Lung microvascular endothelial cell (primary cell): ENCODE results near the gene TRIM33. TPM values are rescaled to one million over a fixed set of nuclear protein-coding genes. Genes with fewer than 3 reads are reported as not detected.
"Not testable (repeated sequence)": the region's sequence is repeated elsewhere in the genome, so short reads cannot be mapped to it uniquely, and the experiment has no call there.

Experiments
- DNase-seq, 2 donors: peaks; one replicate each; pipeline versions ENCODE4 v3.0.0 to v3.0.0-alpha.2; 2010; ENCODE audit warnings: low read depth in 2 of 2
- total RNA-seq: library from RNA; depleted of rRNA; stranded (reverse); fragments of >200 nt; gene quantifications from 2 replicates; pipeline ENCODE4 v1.2.1, GENCODE V29; 2014

Gene TRIM33
- total RNA-seq, 1 donor from 2014 or later = 20.8 TPM

DNA sequence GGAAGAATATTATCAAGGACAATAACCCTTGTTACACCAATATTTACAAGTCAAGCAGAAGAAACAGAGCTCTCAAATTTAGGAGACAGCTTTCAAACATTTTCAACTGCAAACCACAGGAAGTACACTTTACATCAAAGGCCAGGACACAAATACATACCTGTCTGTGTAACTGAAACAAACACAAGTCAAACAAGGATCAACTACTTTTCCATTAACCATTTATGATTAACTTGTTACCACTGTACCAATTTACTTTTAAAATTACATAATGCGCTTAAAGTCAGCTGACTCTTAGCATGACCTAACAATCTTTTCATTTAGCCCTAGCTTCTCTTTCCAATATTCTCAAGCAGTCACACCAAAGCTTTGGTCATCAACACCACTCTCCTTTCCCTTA, 43.5 kb downstream of the TRIM33 start:
- no peak for DNase-seq

DNA sequence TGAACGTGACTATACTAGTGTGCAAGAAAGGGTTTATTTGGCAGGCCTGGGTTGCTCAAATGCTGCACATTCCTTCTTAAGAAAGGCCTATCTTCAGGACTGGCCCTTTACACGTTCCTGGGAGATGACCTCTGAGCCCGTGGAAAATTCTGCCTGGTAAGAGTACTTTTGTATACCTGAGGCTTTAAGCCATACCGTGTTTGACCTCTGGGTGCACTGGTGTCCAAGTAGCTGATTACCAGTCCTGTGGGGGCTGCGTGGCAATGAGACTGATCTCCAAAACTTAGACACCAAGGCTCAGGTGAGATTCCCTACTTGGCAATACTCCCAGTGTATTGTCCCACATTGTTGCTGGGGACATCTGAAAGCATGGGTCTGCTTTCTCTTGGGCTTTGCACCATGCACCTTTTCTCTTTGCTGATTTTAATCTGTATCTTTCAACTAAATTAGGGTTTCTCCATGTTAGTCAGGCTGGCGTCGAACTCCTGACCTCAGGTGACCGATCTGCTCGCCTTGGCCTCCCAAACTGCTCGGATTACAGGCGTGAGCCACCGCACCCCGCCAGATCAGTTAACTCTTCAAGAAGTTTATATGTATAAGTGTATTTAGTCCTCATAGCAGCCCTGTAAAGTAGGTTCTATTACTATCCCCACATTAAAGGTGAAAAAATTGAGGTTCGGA, 44.5 kb downstream of the TRIM33 start:
- DNase-seq = no peak

DNA sequence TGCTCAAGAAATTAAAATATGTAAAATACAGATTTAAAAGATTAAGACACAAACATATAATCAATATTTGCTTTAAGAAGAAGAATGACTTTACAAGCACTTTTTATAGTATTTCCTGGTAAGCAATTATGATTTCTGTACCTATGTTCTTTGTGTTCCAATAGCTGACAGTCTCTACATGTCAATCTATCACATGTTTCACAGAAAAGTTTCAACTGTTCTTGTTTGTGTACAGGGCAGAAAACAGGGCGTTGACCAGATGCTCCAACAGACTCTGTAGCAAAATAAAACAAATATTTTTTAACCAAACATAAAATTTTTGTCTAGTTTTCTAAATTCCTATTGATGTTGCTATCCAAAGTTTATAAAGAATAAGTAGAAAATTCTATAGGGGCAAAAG, 48.0 kb downstream of the TRIM33 start:
- no peak for DNase-seq

DNA sequence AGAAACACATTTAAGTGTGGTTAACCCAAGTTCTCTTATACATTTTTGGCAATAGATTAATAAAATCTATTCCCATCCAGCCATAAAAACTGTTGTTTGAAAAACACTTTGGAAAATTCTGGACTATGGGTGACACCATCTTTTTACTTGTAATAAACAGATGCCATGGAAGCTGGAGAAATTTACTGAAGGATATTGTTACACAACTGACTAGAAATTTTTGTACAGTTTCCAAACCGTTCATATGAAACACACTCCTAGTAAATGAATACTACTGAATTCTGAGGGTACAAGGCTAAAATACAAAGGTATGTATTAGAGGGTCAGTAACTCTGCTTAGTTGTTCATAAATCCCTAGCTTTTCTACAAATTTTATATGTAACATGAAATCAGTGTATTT, 48.7 kb downstream of the TRIM33 start:
- DNase-seq = no peak

DNA sequence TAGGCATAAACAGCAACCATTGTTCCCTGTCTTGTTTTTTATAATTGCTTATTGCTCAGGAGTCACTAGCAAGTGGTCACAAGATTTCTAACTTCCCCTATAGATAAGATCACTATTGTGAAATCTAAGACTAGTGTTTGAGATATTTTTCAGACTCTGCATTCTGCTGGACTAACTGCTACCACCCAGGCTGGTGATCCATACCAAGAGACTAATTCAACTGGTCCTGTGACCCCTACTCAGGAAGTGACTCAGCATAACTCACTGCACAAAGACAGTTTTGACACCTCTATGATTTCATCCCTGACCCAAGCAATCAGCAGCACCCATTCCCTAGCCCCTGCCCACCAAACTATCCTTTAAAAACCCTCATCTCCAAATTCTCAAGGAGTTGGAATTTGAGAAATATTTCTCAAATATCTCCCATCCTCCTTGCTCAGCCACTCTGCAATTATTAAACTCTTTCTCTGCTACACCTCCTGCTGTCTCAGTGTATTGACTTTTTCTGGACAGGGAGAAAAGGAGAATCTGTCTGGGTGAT, 52.7 kb downstream of the TRIM33 start:
- DNase-seq = peak; percentile 11 to 80

DNA sequence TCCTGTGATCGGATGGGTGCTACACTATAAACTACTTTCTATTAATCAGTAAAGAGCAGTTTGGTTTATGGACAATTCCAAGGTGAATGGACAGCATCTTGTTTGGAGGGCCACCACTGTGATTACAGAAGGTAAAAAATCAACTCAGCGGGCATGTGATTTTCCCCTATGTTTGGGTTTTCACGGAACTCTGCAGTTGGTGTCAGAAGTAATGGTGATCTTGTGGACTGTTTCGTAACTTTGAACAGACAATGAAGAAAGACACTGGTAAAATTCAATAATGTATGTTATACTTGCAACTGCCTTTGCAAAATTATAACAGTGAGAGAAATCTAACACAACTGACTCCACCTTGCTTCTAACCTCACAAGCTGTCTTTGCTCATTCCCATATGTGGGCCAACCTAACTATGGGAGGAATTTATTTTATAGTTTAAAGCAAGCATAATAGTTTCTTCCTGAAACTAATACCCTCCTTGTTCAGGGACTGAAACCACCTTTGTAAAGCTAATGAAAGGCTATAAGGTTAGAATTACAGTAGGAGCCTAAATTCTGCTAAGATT, 53.2 kb downstream of the TRIM33 start:
- DNase-seq = no peak

DNA sequence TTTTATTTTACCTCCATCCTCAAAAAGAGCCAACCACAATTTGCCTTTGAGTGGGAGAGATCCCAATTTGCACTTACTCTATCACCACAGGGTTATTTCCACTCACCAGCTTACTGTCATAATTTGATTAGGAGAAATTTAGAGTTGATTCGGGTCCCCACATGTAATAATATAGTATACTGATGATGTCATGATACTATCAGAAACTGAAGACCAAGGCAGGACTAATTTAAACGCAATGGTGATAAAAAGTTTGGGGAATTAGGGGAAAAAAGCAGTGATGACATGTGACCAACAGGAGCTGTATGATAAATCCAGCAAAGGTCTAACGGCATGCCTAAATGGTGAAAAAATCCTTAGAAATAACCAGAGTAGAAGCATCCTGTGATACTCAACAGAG, 54.4 kb downstream of the TRIM33 start:
- DNase-seq = no peak

DNA sequence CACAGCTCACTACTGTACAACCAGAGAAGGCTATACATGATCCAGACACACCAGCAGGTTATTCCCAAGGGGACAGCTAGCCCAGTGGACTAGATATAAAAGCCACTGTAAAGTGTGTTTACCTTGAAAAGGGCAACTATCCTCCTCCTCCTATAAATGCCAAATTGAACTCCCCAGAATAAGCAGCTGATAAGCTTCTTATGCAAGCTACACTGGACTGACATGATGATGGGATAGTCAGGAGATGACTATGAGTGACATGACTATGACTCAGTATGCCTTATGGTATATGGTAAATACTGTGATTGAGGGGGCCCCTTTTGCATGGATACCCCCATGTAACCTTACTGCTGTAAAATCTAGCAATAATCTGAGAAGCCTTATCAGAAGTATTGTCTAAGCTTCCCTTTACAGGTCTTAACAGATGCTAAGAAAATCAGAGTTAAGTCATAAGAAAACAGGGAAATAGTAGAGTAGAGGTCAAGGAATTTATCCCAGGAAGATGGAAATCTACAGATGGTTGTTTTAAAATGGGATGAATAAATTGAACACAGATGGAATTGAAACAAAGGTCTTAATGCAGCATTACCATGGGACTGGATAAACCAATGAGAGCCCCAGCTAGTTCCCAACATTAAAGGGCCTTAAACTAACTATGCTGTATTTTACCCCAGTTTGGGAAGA, 55.8 kb downstream of the TRIM33 start:
- no peak for DNase-seq

DNA sequence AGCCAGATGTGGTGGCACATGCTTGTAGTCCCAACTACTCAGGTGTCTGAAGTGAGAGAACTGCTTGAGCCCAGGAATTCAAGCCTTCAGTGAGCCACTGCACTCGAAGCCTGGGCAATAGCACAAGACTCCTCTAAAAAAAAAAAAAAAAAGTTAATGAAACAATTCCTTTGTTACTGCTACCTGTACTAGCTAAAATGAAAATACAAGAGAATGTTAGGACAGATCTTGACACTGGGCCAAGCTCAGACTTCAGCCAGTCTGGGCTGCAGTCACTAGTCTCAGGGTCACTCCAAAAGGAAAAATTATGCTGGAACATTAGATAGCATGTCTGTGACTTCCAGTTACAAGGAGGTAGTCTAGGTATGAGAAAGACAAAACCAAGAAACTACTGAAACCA, 56.5 kb downstream of the TRIM33 start:
- no peak for DNase-seq

DNA sequence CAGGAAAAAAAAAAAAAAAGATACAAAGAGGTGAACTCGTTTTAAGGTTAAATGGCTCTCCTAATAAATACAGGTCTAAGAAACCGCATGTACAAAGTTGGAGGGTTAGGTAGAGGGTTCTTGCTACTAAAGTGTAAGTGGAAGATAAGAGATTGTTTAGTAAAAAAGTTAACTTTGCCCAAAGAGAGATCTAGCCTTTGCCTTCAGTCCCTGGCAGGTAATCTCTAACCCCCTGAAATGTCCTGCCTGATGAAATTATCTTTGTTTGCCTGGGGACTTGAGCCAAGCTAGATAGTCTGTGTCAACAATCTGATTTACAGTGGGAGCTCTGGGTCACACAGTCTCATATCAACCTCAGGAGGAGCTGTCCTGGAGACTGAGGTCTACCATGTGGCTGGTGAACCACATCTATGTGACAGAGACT, 57.6 kb downstream of the TRIM33 start:
- DNase-seq = no peak

DNA sequence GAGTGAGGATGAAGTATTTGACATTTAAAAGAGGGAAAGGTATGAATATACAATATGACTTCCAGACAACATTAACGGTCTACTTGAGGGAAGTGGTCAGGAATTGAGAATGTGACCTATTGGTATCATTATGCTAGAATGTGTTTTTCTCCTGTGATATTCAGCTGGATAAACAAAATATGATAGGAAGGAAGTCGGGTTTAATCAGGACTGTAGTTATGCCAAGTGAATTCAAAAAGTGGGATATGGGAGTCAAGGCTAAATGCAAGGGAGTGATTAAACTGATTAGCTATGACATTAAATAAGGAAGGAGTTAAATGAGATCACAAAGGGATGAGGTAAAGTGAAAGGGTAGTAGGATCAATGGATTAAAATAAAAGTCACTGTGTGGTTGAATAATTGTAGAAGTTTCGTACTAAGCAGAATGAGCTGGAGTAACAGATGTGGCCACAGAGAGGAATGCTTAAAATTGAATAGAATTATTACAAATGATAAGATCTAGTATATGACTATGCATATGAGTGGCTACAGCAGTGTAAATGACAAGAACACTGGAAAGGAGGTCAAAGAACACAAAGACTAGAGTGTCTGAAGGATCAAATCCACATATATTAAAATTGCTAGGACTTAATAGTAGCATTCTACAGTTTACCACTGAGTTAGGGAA, 62.5 kb downstream of the TRIM33 start:
- DNase-seq = peak; percentile 36 to 65

DNA sequence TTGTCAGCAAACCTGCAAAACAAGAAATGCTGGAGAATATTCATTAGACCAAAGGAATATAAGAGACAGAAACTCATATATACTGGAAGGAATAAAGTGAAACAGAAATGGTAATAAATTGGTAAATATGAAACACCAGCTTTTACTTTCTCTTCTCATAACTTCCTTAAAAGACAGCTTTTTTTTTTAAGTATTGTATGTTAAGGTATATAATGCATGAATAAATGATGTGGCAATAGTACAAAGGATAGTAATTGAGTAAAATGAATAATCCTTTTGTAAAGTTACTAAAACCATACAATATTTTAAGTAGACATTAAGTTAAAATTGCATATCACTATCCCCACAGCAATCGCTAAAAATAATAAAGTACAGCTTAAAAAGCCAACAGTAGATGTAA, 64.8 kb downstream of the TRIM33 start:
- DNase-seq = no peak

DNA sequence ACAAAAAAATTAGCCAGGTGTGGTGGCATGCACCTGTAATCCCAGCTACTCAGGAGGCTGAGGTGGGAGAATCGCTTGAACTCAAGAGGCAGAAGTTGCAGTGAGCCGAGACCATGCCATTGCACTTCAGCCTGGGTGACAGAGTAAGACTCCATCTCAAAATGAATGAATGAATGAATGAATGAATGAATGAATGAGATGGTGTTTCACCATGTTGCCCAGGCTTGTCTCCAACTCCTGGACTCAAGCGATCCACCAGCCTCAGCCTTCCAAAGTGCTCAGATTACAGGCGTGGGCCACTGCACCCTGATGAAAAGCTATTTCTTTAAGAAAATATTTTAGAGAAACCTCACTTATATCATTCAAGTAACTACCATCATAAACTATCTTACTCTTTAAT, 67.8 kb downstream of the TRIM33 start:
- not testable (repeated sequence) for DNase-seq

DNA sequence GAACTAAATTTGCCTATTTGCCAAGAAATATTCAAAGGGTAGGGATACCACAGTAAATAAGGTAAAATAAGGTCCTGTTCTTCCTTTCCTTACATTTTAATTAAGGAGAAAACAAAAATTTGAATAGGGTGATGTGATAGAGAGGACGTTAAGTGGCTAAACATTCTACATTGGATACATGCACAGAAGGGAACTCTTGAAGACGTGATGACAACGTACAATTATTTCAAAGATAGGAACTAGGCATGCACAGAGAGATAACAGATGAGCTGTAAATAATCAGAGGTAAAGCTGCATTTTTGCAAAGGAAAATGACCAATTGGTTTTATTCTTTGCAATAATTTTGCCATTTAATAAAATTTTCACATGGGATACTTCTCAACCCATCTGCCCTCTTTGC, 69.7 kb downstream of the TRIM33 start:
- no peak for DNase-seq

DNA sequence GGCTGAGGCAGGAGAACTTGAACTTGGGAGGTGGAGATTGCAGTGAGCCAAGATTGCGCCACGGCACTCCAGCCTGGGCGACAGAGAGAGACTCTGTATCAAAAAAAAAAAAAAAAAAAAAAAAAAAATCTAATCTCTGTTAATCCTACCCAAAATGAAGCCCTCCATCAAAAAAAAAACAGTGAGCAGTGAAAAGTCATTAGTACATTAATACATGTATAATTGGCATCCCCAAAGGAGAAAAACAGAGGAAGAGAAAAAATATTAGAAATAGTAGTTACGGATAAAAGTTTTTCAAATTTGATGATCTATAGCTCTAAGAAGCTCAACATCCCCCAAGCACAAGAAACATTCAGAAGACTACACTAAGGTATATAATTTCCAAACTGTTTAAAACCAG, 71.6 kb downstream of the TRIM33 start:
- no peak for DNase-seq

DNA sequence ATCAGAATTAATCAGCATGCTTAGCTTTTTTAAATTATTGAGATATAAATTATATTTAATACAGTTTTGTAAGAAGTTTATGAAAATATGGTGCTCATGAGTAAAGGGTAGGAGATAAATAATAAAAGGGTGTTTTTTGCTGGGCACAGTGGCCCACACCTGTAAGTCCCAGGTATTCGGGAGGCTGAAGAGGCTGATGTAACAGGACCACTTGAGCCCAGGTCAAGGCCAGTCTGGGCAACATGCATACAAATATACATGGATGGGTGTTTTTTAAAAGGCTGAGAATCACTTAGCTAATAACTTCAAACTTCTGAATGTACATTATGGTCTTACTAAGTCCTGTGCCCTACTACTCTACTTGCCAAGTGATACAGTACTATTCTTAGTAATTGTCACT, 73.2 kb downstream of the TRIM33 start:
- no peak for DNase-seq

DNA sequence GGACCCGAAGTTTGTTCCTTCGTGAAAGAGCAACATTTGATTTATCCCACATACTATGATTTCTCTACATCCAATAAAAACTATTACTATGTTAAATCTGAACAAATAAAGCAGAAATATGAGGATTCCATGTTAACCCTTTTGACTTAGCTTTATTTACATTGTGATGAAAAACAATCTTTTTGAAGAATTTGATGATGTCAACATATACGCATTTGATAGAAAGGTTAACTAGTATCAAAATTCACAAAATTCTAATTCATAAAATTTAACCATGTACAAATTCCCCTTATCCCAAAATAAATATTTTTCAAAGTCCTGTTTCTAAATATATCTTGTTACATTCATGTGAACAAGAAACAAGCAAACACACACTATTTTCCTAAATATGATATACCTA, 74.2 kb downstream of the TRIM33 start:
- no peak for DNase-seq

DNA sequence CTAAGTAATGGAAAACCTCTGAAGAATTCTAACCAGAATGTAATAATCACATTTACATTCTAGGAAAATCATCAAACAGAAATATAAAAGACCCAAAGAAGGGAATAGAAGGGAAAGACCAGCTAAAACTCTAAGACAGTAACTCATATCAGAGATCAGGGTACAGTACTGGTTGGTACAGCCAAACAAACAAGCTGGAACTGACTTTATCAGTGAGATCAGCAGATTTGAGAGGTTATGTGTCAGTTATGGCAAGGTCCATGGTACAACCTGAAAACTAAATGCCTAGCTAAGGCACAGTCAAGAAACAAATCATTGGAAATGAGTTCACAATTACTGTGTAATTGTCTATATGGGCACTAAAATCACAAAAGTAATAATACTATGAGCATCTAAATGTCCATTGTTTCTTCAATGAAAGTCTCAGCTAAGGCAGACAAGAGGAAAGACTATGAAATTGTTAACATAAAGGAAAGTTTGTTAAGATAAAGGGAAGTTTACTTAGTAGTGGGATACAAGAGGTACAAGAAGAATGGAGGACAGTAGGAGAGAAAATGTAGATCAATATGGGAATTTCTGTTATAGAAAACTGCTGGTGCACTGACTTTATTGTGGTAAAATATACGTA, 75.8 kb downstream of the TRIM33 start:
- DNase-seq = no peak

DNA sequence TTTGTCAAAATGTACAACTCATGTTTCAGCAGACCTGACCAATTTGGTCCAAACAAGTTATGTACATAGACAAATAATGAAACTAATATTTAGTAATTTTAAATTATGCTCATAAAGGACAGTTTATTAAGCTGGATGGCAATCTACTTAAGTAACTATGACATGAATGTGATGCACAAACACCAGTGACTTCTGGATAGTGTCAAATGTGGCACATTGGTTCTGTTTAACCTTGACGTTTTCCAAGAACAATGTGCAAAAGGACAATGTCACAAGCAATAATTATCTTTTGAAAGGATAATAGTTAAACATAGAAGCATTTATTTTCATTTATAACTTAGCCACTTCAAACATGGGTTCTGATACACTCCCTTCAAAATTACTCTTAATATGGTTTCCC, 80.0 kb downstream of the TRIM33 start:
- DNase-seq = no peak

DNA sequence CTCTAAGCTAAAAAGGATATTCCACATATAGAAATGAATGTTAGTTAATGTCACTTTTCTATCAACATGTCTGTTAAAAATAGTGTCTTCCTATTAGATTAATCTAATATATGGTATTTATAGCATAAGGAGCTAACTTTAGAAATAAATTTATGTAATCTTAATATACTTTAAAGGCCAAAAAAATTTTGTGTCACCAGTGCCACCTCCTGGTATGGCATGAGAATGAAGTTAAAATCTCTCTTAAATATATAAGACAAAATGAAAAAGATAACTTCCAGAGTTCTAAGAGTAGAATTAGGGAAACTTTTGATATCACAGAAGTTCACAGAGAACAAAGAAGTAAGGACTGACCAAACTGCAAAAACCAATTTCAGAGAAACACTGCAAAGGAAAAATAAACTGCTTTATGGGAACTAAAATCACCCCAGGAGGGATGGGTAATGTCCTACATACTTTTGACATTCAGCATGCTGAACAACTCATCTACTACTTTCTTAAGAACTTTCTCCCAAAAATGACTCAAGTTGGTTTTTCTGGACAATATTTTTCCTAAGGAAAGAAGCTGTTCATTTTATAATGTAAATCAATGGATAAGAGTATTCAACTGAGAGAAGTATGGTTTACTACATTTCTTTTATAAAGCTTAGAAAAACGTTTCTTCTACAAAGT, 82.8 kb downstream of the TRIM33 start:
- DNase-seq = peak; percentile 24 to 42

DNA sequence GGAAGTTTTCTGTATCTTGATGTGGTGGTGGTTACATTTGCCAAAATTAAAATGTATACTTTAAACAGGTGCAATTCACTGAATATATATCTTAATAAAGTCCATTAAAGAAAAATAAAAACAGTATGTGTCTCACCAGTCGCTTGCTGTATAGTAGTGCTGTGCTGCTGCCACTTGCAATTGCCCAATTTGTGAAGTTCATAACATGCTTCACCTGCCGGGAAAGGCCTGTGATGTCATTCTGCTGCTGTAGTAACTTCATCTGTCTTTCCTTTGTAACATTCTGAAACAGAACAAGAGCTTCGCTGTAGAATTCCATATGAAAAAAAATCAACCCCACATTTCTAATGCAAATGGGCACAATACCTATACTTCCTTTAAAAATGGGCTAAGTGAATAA, 83.4 kb downstream of the TRIM33 start:
- DNase-seq = no peak
